HUES48 (cell line): Measurements from ENCODE around the gene ODC1.
"Not testable (repeated sequence)": the region's sequence is repeated elsewhere in the genome, so short reads cannot be mapped to it uniquely, and the experiment has no call there.

Experiments
- H3K27ac ChIP-seq: one replicate; pipeline ENCODE4 v1.7.0; 2013; ENCODE audit warnings: low read depth, low read length, inconsistent platforms
- H3K27me3 ChIP-seq: 2 replicates; pipeline ENCODE4 v1.6.1; 2013; ENCODE audit warnings: mild to moderate bottlenecking, low read length; ENCODE audit not compliant: control insufficient read depth, insufficient read depth
- H3K36me3 ChIP-seq: 2 replicates; pipeline ENCODE4 v1.6.1; 2013; ENCODE audit warnings: low read length; ENCODE audit not compliant: control insufficient read depth, insufficient read depth
- H3K4me1 ChIP-seq: 2 replicates; pipeline ENCODE4 v1.6.1; 2013; ENCODE audit warnings: mild to moderate bottlenecking, low read length; ENCODE audit not compliant: control insufficient read depth, insufficient read depth
- H3K4me3 ChIP-seq: 2 replicates; pipeline ENCODE4 v1.5.1; 2013; ENCODE audit warnings: mild to moderate bottlenecking, low read depth, low read length
- H3K9ac ChIP-seq: 2 replicates; pipeline ENCODE4 v1.6.1; 2013; ENCODE audit warnings: mild to moderate bottlenecking, low read depth, low read length, moderate library complexity
- H3K9me3 ChIP-seq: 2 replicates; pipeline ENCODE4 v1.6.1; 2013; ENCODE audit warnings: low read length; ENCODE audit not compliant: control insufficient read depth, insufficient read depth

The ODC1 gene

DNA sequence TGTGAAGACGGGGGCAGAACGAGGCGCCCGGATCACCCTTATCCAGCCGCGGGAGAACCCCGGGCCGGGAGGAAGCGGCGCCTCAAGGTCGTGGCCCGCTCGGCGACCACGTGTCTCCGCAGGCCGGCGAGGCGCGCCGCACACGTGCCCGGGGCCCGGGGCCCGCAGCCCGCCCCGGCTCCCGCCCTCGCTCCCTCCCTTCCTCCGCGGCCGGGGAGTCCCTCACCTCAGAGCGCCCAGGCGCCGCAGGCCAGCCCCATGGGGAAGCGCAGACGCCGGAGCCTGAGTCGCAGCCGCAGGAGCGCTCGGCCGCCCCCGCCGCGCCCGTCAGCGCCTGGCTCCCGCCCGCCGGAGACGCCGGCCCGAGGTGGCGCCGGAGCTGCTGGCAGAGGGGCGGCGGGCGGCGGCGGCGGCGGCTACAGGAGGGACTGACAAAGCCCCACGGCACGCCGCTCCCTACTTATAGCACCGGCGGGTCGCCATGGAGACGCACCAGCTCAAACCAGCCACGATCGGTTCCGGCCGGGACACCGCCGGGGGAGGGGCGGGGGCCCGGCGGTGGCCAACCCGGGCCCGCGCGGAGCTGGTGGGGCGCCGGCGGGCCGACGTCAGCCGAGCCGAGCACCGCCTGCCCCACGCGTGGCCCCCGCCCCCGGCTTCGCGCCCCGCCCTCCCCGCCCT, at the start of gene ODC1:
Gene ODC1 (minus strand): TSS at position 433 of the 681 bp plus-strand sequence. CDS start 3,295 bp downstream, outside the sequence.
- peak within 1 kb of the TSS; percentile 92 for H3K27ac ChIP-seq
- peaks cover 23% of the 10 kb centered on the region for H3K27me3 ChIP-seq
- H3K9me3 ChIP-seq = no peaks in the 10 kb centered on the region
- H3K9ac ChIP-seq = peak within 1 kb of the TSS; percentile 83
- H3K4me1 ChIP-seq = peaks cover 10% of the 10 kb centered on the region
- H3K4me3 ChIP-seq = peak within 1 kb of the TSS; percentile 69
- H3K36me3 ChIP-seq = peaks cover 19% of the 10 kb centered on the region

DNA sequence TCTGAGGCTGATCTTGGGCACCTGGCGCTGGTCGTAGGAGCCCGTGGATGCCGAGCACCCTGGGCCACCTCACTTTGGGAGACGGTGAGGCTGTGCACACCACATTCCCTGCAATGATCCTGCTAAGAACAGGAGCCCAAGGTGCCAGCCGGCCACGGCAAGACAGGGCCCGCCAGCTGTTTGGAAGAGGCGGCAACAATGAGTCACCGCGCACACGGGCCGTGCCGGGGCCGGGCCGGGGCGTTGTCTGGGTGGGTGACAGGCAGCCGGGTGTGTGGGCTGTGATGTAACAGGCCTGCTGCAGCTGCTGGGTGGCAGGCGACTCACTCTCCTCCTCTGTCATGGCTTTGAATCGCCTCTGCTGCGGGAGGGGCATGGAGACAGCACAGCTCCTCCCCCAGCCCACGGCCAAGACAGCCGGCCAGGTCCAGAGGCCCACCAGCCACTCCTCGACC, 49.7 kb upstream of the ODC1 start:
- Histone ChIP-seq H3K27ac (no peak overlapping the region), H3K4me3 (no peak overlapping the region), H3K4me1 (no peaks in the 10 kb centered on the region), H3K36me3 (no peaks in the 10 kb centered on the region), H3K9ac (no peak overlapping the region), H3K27me3 (no peaks in the 10 kb centered on the region), H3K9me3 (no peaks in the 10 kb centered on the region)

DNA sequence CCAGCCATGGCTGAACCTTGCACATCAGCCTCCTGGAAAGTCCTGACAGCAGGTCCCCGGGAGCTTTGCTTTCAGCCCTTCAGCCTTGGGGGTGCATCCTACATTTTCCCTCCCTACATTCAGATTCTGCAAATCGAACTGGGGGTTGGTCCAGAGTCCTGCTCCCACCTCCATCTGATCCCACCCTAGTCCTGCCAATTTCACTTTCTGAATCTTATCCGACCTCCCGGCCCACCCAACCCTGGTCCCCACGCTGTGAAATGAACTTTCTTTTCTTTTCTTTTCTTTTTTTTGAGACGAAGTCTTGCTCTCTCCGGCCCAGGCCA, 47.8 kb upstream of the ODC1 start:
- Histone ChIP-seq H3K4me1 (no peaks in the 10 kb centered on the region), H3K36me3 (no peaks in the 10 kb centered on the region), H3K27ac (no peak overlapping the region), H3K9me3 (no peaks in the 10 kb centered on the region), H3K4me3 (no peak overlapping the region), H3K27me3 (no peaks in the 10 kb centered on the region), H3K9ac (no peak overlapping the region)

DNA sequence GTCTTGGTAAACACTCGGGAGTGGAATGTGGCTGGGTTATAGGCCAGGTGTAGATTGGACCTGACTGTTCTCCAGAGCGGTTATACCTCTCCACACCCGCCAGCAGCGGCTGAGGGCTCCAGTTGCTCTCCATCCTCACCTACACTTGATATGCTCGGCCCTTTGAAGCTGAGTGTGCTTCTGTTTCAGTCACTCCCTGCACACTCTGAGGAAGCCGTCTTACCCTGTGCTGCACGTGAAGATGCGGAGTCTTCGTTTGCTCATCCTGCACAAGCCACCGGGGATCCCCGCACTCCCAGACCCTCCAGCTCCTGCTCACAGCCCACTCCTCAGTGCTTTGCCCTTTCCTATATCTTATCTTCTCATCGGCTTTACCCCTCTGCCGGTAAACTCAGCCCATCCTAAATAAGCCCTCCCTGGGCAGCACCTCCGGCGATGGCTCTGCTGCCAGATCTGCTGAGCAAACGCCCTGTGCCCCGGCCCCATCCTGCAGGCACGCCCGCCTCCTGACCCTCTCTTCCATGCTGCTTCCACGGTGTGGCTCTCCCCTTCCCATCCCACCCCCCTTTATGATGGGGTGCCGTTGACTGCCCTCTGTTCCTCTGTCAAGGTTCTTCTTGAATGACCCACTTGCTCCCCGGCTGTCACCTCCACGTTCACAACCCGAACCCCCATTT, 47.3 kb upstream of the ODC1 start:
- Histone ChIP-seq H3K27ac (no peak overlapping the region), H3K9ac (no peak overlapping the region), H3K9me3 (no peaks in the 10 kb centered on the region), H3K4me1 (no peaks in the 10 kb centered on the region), H3K27me3 (no peaks in the 10 kb centered on the region), H3K36me3 (no peaks in the 10 kb centered on the region), H3K4me3 (no peak overlapping the region)

DNA sequence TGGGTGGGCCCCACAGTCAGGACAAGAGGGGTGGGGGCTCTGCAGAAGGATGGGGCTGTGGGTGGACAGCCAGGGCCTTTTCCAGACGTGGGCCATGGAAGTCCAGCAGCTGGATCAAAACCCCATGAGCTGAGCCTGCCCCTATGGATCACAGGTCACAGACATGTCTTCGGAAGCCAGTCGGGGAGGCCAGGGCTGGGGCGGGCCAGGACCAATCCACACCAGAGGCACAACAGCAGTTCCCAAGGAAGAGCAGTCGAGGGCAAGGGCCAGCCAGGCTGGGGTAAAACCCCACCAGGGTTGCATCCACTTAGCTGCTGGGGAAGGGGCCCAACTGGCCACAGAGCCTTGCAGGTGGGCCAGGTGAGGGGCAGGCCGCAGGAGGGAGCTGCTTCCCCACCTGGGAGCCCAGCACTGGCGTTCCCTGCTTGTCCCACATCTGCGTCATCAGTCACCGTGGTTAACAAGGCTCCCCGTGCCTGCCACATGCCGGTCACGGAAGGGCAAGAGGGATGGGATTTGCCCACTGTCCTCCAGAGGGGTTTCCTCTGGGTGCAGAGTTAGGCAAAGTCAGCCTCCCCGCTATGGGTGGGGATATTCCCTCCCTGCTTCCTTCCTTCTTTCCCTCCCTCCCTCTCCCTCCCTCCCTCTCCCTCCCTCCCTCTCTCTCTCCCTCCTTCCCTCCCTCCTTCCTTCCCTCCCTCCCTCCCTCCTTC, 46.4 kb upstream of the ODC1 start:
- H3K27ac ChIP-seq = no peak overlapping the region

DNA sequence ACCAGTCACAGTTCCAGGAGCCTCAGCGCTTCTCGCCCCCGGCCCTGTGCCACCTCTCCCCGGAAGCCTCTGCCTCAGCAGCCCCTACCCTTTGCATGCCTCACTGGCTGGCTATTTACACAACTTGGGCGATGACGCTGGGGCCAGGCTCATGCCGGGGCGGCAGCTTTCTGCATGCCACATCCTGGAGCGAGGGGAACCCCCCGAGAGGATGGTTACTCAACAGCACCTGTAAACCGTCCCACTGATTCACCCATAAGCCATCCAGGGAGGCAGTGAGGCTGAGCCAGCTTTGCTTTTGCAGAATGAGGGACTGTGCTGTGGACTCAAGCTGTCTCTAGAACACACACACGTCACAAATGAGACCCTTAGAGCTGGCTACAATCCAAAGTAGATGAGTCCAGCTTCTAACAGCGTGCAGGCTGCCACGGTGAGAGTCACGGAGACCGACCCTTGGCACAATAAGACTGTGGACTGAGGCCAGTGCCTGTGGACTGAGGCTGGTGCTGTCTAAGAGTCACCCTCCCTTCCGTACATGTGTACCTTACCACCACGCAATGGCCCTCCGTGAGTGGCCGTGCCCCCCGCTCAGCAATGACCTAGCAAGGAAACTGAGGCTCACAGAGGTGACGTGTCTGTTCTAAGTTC, 45.6 kb upstream of the ODC1 start:
- H3K9ac ChIP-seq = no peak overlapping the region
- no peaks in the 10 kb centered on the region for H3K9me3 ChIP-seq
- H3K27me3 ChIP-seq = no peaks in the 10 kb centered on the region
- H3K4me1 ChIP-seq = no peaks in the 10 kb centered on the region
- H3K27ac ChIP-seq = no peak overlapping the region
- no peaks in the 10 kb centered on the region for H3K36me3 ChIP-seq
- no peak overlapping the region for H3K4me3 ChIP-seq

More for the DNA sequence above, 46.4 kb upstream of the ODC1 start:
- Histone ChIP-seq H3K9ac (no peak overlapping the region), H3K27me3 (no peaks in the 10 kb centered on the region), H3K4me1 (no peaks in the 10 kb centered on the region), H3K9me3 (no peaks in the 10 kb centered on the region), H3K36me3 (no peaks in the 10 kb centered on the region), H3K4me3 (no peak overlapping the region)

DNA sequence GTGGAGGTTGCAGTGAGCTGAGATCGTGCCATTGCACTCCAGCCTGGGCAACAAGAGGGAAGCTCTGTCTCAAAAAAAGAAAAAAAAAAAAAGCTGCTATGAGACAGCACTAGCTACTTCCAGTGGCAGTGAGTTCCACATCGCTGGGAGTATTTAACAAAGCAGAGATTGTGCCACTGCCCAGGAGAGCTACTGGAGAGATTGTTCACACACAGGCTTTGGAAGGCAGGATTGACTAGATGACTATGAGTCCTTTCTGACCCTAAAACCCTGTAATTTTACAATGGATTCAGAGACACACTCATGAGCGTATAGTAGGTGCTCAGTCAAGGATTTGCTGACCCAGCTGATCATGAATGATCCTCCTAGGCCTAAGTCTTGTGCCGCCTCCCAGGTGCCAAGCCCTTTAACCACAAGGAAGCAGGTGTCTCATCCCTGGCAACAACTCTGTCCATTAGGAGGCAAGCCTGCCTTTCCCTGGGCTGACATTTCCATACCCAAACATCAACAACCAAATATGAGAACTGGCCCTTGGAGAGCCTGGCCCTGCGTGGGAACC, 45.0 kb upstream of the ODC1 start:
- H3K4me3 ChIP-seq = no peak overlapping the region
- no peaks in the 10 kb centered on the region for H3K27me3 ChIP-seq
- H3K36me3 ChIP-seq = no peaks in the 10 kb centered on the region
- no peaks in the 10 kb centered on the region for H3K4me1 ChIP-seq
- no peak overlapping the region for H3K27ac ChIP-seq
- no peaks in the 10 kb centered on the region for H3K9me3 ChIP-seq
- no peak overlapping the region for H3K9ac ChIP-seq

DNA sequence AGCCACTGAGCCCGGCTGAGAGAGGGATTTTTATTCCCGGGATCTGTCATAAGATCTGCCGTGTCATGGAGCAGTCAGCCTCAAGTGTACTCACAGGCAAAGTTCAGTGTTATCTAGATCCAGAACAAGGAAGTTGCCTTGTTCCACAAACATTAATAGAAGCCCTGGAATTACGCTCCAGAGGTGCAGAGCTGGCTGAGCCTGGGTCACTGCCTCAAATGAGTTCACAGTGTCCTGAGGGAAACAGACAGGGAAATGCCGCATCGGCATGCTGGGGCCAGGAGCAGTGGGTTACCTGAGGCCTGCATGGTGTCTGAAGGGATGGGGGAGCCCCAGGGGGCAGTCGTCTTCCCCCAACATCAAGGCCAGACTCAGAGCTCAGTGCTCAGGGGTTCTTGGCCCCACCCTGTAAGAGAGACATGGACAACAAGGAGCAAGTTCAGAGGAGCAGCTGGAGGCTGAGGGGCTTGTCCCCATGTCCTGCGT, 42.7 kb upstream of the ODC1 start:
- Histone ChIP-seq H3K9ac (no peak overlapping the region), H3K27me3 (no peaks in the 10 kb centered on the region), H3K36me3 (no peaks in the 10 kb centered on the region), H3K9me3 (no peaks in the 10 kb centered on the region), H3K4me3 (no peak overlapping the region), H3K4me1 (no peaks in the 10 kb centered on the region), H3K27ac (no peak overlapping the region)

DNA sequence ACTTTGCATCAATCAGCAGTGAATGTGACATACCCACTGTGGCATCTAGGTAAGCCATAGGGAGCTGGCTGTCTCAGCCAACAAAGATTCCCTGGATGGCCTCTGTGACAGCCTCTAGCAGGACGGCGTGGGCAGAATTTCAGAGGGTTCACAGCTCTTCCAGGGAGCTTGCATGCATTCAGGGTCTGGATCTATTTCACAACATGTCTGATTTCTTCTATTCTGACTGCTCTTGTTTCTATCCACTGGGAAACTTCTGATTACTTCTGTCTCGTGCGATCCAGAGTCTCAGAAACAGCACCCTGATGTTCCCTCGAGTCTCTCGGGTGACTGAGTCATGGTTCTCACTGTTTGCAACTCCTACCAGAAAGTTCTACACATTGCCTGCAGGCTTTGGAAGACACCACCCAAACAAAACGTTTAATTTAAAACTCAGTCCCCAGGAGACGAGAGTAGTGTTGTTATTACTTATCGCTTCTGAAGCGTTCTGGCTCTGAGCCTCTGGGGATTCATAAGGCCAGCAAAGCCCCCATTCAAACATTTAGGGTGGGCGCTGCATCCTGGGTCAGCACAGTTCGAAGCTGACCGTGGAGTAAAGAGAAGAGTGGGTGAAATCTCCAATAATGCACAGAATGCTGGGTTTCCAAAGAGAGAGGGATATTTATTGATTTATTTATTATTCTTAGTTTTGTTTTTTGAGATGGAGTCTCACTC, 41.9 kb upstream of the ODC1 start:
- no peaks in the 10 kb centered on the region for H3K36me3 ChIP-seq
- no peak overlapping the region for H3K9ac ChIP-seq
- H3K9me3 ChIP-seq = no peaks in the 10 kb centered on the region
- no peaks in the 10 kb centered on the region for H3K27me3 ChIP-seq
- no peak overlapping the region for H3K27ac ChIP-seq
- H3K4me3 ChIP-seq = no peak overlapping the region
- H3K4me1 ChIP-seq = no peaks in the 10 kb centered on the region

DNA sequence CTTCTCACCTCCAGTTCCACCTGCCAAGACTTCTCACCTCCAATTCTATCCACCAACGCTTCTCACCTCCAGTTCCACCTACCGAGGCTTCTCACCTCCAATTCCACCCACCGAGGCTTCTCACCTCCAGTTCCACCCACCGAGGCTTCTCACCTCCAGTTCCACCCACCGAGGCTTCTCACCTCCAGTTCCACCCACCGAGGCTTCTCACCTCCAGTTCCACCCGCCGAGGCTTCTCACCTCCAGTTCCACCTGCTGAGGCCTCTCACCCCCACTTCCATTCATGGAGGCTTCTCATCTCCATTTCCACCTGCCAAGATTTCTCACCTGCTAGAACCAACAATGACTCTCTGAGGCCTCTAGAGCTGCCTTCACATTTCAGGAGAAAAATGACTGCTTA, 40.0 kb upstream of the ODC1 start:
- H3K36me3 ChIP-seq, H3K9me3 ChIP-seq, H3K9ac ChIP-seq, H3K27me3 ChIP-seq, H3K27ac ChIP-seq, H3K4me1 ChIP-seq, H3K4me3 ChIP-seq: not testable (repeated sequence)
